ENCODE data around the gene CCDC187.

The CCDC187 gene

DNA sequence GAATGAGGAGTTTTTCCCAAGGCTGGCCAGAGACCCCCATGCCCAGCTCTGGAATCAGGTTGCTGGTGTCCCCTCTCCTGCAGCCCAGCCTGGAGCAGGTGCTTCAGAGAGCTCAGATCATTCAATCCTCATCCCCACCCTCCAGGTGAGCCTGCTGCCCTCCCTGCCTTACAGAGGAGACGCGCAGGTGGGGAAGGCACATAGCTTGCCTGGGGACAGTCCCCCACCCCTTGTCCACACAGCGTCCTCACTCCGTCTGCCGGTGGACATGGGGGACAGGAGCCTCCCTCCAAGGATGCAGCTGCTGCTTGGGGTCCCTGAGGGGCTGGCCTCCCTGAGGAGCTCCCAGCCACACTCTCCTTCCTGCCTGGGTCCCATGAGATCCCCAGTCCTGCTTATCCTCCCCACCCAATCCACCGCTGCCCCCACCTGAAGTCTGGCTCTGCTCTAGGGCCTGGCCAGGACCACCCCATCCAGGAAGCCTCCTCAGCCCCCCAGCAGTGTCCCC is 41.2 kb downstream of the CCDC187 start:
- TF ChIP-seq REST (IDR thresholded peaks at IDR 0.05; ENCODE audit: insufficient read depth in 1 of 2, low read depth in 2 of 2, low read length in 2 of 2) (no peak), SIN3A (IDR thresholded peaks at IDR 0.05; ENCODE audit: borderline replicate concordance, insufficient read depth, low read length) (no peak), POLR2AphosphoS5 (IDR thresholded peaks at IDR 0.05; ENCODE audit: low read depth, low read length) (no peak), TAF1 (IDR thresholded peaks at IDR 0.05; ENCODE audit: borderline replicate concordance, insufficient read depth, low read length) (no peak), FOXP2 (optimal IDR thresholded peaks at IDR 0.05; ENCODE audit: borderline replicate concordance, extremely low read depth, extremely low read length, insufficient read depth) (no peak)

DNA sequence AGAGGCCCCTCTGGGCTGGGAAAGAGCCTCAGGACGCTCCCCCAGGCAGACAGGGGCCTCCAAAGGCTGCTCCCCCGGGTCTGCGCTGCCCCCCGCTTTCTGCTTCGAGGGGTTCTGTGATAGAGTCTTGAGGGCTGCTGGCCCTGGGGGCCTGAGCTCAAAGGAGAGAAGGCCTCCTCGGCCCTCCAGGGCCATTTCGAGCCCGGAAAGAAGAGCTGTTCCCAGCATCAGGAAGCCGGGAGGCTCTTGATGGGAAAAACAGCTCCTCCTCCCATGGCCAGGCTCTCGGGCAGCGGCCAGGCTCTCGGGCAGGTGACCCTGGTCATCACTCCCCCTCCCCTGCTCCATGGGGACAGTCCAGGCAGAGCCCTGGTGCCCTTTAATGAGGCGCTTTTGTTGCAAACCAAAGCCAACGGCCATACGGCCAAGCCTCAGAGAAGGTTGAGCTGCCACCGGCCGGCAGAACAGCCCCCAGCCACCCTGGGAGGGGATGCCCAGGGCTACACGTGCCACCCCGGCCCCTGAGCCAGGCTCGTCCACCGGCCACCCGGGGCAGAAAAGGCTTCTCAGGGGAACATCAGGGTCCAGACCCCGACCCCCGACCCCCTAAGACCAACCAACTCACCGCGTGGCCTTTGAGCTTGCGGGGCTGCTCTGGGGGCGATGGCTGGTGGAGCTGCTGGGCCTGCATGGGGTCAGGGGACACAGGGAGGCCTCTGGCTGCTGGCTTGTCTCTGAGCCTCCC is 42.0 kb downstream of the CCDC187 start:
- TF ChIP-seq REST (IDR thresholded peaks at IDR 0.05; ENCODE audit: insufficient read depth in 1 of 2, low read depth in 2 of 2, low read length in 2 of 2) = no peak
- TF ChIP-seq POLR2AphosphoS5 (IDR thresholded peaks at IDR 0.05; ENCODE audit: low read depth, low read length) = no peak

GRCh38 chr9:136260936-136261472 is 42.9 kb downstream of the CCDC187 start:
- no peak for TF ChIP-seq TAF1 (IDR thresholded peaks at IDR 0.05; ENCODE audit: borderline replicate concordance, insufficient read depth, low read length)
- TF ChIP-seq REST (IDR thresholded peaks at IDR 0.05; ENCODE audit: insufficient read depth in 1 of 2, low read depth in 2 of 2, low read length in 2 of 2) = no peak
- TF ChIP-seq FOXP2 (optimal IDR thresholded peaks at IDR 0.05; ENCODE audit: borderline replicate concordance, extremely low read depth, extremely low read length, insufficient read depth) = no peak
- no peak for TF ChIP-seq POLR2AphosphoS5 (IDR thresholded peaks at IDR 0.05; ENCODE audit: low read depth, low read length)

- no peak for TF ChIP-seq TAF1 (IDR thresholded peaks at IDR 0.05; ENCODE audit: borderline replicate concordance, insufficient read depth, low read length)
- no peak for TF ChIP-seq REST (IDR thresholded peaks at IDR 0.05; ENCODE audit: insufficient read depth in 1 of 2, low read depth in 2 of 2, low read length in 2 of 2)
- no peak for TF ChIP-seq POLR2AphosphoS5 (IDR thresholded peaks at IDR 0.05; ENCODE audit: low read depth, low read length)
- no peak for TF ChIP-seq FOXP2 (optimal IDR thresholded peaks at IDR 0.05; ENCODE audit: borderline replicate concordance, extremely low read depth, extremely low read length, insufficient read depth)
- TF ChIP-seq SIN3A (IDR thresholded peaks at IDR 0.05; ENCODE audit: borderline replicate concordance, insufficient read depth, low read length) = no peak
These were observed 43.4 kb downstream of the CCDC187 start for GRCh38 chr9:136260521-136260920.

Measured in PFSK-1 (cell line).